Breast epithelium (tissue), 3 donors: ENCODE measurements around the gene SNRNP200.

Source experiments
- CTCF ChIP-seq, 3 donors: fragments of 450-650 bp; IDR thresholded peaks; one replicate each; pipeline ENCODE4 v1.5.1; 2016 to 2017; ENCODE audit warnings: antibody characterized with exemption in 3 of 3, mild to moderate bottlenecking in 3 of 3, moderate library complexity in 3 of 3
- POLR2A ChIP-seq: fragments of 450-650 bp; IDR thresholded peaks from one replicate; pipeline ENCODE4 v1.6.1; 2016; ENCODE audit warnings: antibody characterized with exemption, mild to moderate bottlenecking, moderate library complexity

- TF ChIP-seq CTCF (IDR thresholded peaks at IDR 0.05) = no peak
- no peak for TF ChIP-seq POLR2A
Measured at GRCh38 chr2:96238266-96238665, 67.1 kb downstream of the SNRNP200 start.
